HepG2 (cell line): Measurements from ENCODE around the gene MYO9A. TPM values are rescaled to one million over a fixed set of nuclear protein-coding genes. Genes with fewer than 3 reads are reported as not detected.

Experiments
- ATAC-seq: fragments of 200-7000 bp; cut with Tn5 transposase; 3 replicates; pipeline ENCODE4 v1.9.1; 2020; ENCODE audit warnings: mild to moderate bottlenecking, moderate library complexity
- BruUV-seq: library from RNA; stranded (reverse); fragments of 400-500 nt; replicated peaks from 2 replicates; lab custom pipeline; 2021; lab: Mats Ljungman, UMichigan
- CTCF ChIA-PET: fragments of 300-600 bp; formaldehyde crosslinking; extraction: SDS; loops from one replicate; lab custom pipeline; 2021; ENCODE audit warnings: low total read pairs, inconsistent platforms, low intra/inter-chr PET ratio; lab: Yijun Ruan, JAX
- POLR2A ChIA-PET: fragments of 350-600 bp; sonication (Branson Sonifier 250); formaldehyde crosslinking; loops from one replicate; lab custom pipeline; 2020; ENCODE audit warnings: antibody characterized with exemption, inconsistent platforms; lab: Yijun Ruan, JAX
- DNase-seq: peaks from one replicate; pipeline ENCODE4 v3.0.0-alpha.2; 2015; ENCODE audit warnings: low spot score
- FAIRE-seq: peaks from 3 replicates; lab custom pipeline; 2011; peaks lifted over from hg19 to GRCh38; lab: Jason Lieb, UNC
- H2AFZ ChIP-seq: one replicate; pipeline ENCODE4 v1.6.1; 2011; ENCODE audit warnings: low read length, inconsistent platforms
- H3K27ac ChIP-seq: fragments of 300-600 bp; 3 replicates; pipeline ENCODE4 v1.8.0; 2011; ENCODE audit warnings: mixed run types, mild to moderate bottlenecking, mixed read lengths, low read length, inconsistent platforms; ENCODE audit not compliant: insufficient read depth; ENCODE audit errors: extremely low read length
- H3K27me3 ChIP-seq, 2 experiments: fragments of 200-600 bp in 1 of 2; 2 replicates in 1 of 2; 3 replicates in 1 of 2; pipeline versions ENCODE4 v1.6.0 to v1.8.0; 2011; ENCODE audit warnings: low read length in 2 of 2, mild to moderate bottlenecking in 2 of 2, moderate library complexity in 2 of 2, inconsistent platforms in 1 of 2; ENCODE audit not compliant: insufficient read depth in 2 of 2, control insufficient read depth in 1 of 2
- H3K36me3 ChIP-seq, 2 experiments: fragments of 200-600 bp in 1 of 2; replicated peaks in 1 of 2; 2 replicates in 1 of 2; 3 replicates in 1 of 2; pipeline versions ENCODE4 v1.5.1 to v1.8.0; 2011; ENCODE audit warnings: low read length in 2 of 2, inconsistent platforms in 1 of 2; ENCODE audit not compliant: insufficient read depth in 2 of 2, control insufficient read depth in 1 of 2
- H3K4me1 ChIP-seq: 2 replicates; pipeline ENCODE4 v1.5.1; 2012; ENCODE audit warnings: low read length, inconsistent platforms; ENCODE audit not compliant: insufficient read depth
- H3K4me2 ChIP-seq: 2 replicates; pipeline ENCODE4 v1.6.0; 2011; ENCODE audit warnings: low read depth, low read length, inconsistent platforms
- H3K4me3 ChIP-seq, 3 experiments: fragments of 200-600 bp in 1 of 3; sonication (generic), shearing (Covaris generic) in 1 of 3; replicated peaks in 1 of 3; 2 replicates each; pipeline ENCODE4 v1.5.1; 2011 to 2016; ENCODE audit warnings: low read length in 3 of 3, inconsistent platforms in 2 of 3, low read depth in 2 of 3, mild to moderate bottlenecking in 2 of 3, control low read depth in 1 of 3, mixed read lengths in 1 of 3; ENCODE audit not compliant: insufficient read depth in 1 of 3
- H3K79me2 ChIP-seq: one replicate; pipeline ENCODE4 v1.6.1; 2011; ENCODE audit warnings: low read length, inconsistent platforms; ENCODE audit not compliant: insufficient read depth
- H3K9ac ChIP-seq: 2 replicates; pipeline ENCODE4 v1.6.0; 2011; ENCODE audit warnings: mild to moderate bottlenecking, low read depth, low read length, inconsistent platforms; ENCODE audit not compliant: insufficient read depth
- H3K9me3 ChIP-seq: 2 replicates; pipeline ENCODE4 v1.5.1; 2012; ENCODE audit warnings: mild to moderate bottlenecking, low read length
- H4K20me1 ChIP-seq: 2 replicates; pipeline ENCODE4 v1.6.0; 2011; ENCODE audit warnings: inconsistent platforms, mild to moderate bottlenecking, low read length, moderate library complexity; ENCODE audit not compliant: insufficient read depth
- ARID2 ChIP-seq: sonication (generic); formaldehyde crosslinking; IDR thresholded peaks from 2 replicates; pipeline ENCODE4 v1.8.1; 2022; ENCODE audit warnings: mild to moderate bottlenecking, missing genetic modification reagents, borderline replicate concordance
- CREM ChIP-seq, 2 experiments: sonication (generic) in 1 of 2; formaldehyde crosslinking in 1 of 2; IDR thresholded peaks; 2 replicates each; pipeline versions ENCODE4 v1.4.0 to v1.6.1; 2016 to 2020; ENCODE audit warnings: antibody characterized with exemption in 1 of 2, mild to moderate bottlenecking in 1 of 2, missing genetic modification reagents in 1 of 2
- MIER2 ChIP-seq: IDR thresholded peaks from 2 replicates; pipeline ENCODE4 v1.6.1; 2016; ENCODE audit warnings: missing biosample characterization, missing genetic modification reagents
- PHF20 ChIP-seq: sonication (generic); formaldehyde crosslinking; IDR thresholded peaks from 2 replicates; pipeline ENCODE4 v1.5.0; 2020; ENCODE audit warnings: mild to moderate bottlenecking, missing genetic modification reagents
- SMARCC2 ChIP-seq: fragments of 450-650 bp; IDR thresholded peaks from 2 replicates; pipeline ENCODE4 v1.6.1; 2017; ENCODE audit warnings: antibody characterized with exemption, mild to moderate bottlenecking
- ZBTB7A ChIP-seq: sonication (generic); formaldehyde crosslinking; IDR thresholded peaks from 2 replicates; pipeline ENCODE4 v1.8.0; 2022; ENCODE audit warnings: mild to moderate bottlenecking, missing genetic modification reagents
- ZNF703 ChIP-seq: sonication (generic); formaldehyde crosslinking; IDR thresholded peaks from 2 replicates; pipeline ENCODE4 v1.5.1; 2020; ENCODE audit warnings: missing genetic modification reagents, mild to moderate bottlenecking, moderate library complexity, borderline replicate concordance
- ZNF713 ChIP-seq: sonication (generic); formaldehyde crosslinking; IDR thresholded peaks from 2 replicates; pipeline ENCODE4 v1.4.0; 2020; ENCODE audit warnings: mild to moderate bottlenecking, missing genetic modification reagents
- WGBS: methylation state at CpG from one replicate; pipeline ENCODE4 v1.1.6; 2017; ENCODE audit warnings: low lambda C conversion rate; 5-methylcytosine and 5-hydroxymethylcytosine counted together
- in situ Hi-C: cut with HindIII; loops from 2 replicates; pipeline ENCODE4 v1.10.0; 2017; ENCODE audit warnings: low pct_unique_long_range_greater_than_20kb; ENCODE audit not compliant: extremely low pct_ligation_motif_present
- intact Hi-C: fragments of 100-400 bp; cut with micrococcal nuclease; formaldehyde crosslinking; loops from one replicate; pipeline ENCODE4 v1.10.0; 2022; ENCODE audit not compliant: unreplicated experiment
- polyA plus RNA-seq, 8 experiments: library from polyadenylated mRNA; depleted of rRNA in 3 of 8; stranded (reverse) in 7 of 8; unstranded in 1 of 8; fragments of >200 nt; fragmentation: Illumina TruSeq in 4 of 8; extraction: Trizol in 4 of 8; gene quantifications; 2 replicates each; pipeline versions ENCODE4 v1.2.1 to v1.2.3, GENCODE V29; 2011 to 2016; ENCODE audit warnings: low read depth in 4 of 8, missing spikeins in 1 of 8, mixed read lengths in 1 of 8; ENCODE audit not compliant: insufficient read depth in 1 of 8
- total RNA-seq, 5 experiments: library from RNA; depleted of rRNA; stranded (reverse); fragments of >200 nt; fragmentation: Illumina TruSeq; extraction: Trizol; gene quantifications; 2 replicates each; pipeline ENCODE4 v1.2.3, GENCODE V29; 2016; ENCODE audit warnings: low read depth in 1 of 5
- TF ChIP-seq, protein P1 (sequence below): IDR thresholded peaks from 2 replicates; pipeline ENCODE4 v1.6.1; 2016; ENCODE audit warnings: low read depth
- TF ChIP-seq, protein P2 (sequence below): sonication (generic); formaldehyde crosslinking; IDR thresholded peaks from 2 replicates; pipeline ENCODE4 v1.4.0; 2020; ENCODE audit warnings: missing genetic modification reagents
- TF ChIP-seq, protein P3 (sequence below): sonication (generic); formaldehyde crosslinking; IDR thresholded peaks from 2 replicates; pipeline ENCODE4 v1.5.1; 2020; ENCODE audit warnings: mild to moderate bottlenecking, missing genetic modification reagents, moderate library complexity
- TF ChIP-seq, protein P4 (sequence below): sonication (generic); formaldehyde crosslinking; IDR thresholded peaks from 2 replicates; pipeline ENCODE4 v1.5.1; 2020; ENCODE audit warnings: missing genetic modification reagents, mild to moderate bottlenecking, borderline replicate concordance
- TF ChIP-seq, protein P5 (sequence below), 2 experiments: sonication (generic) in 1 of 2; formaldehyde crosslinking in 1 of 2; IDR thresholded peaks; 2 replicates each; pipeline versions ENCODE4 v1.4.0 to v1.6.1; 2016 to 2020; ENCODE audit warnings: borderline replicate concordance in 1 of 2, low read depth in 1 of 2, mild to moderate bottlenecking in 1 of 2, missing genetic modification reagents in 1 of 2
- TF ChIP-seq, protein P6 (sequence below): sonication (generic); formaldehyde crosslinking; IDR thresholded peaks from 2 replicates; pipeline ENCODE4 v1.8.1; 2023; ENCODE audit warnings: missing genetic modification reagents, mild to moderate bottlenecking, borderline replicate concordance

Gene MYO9A
- total and polyA plus RNA-seq, 2 of the 13 experiments (the other 11 are each of a cell fraction or from before 2014, with no cell fraction given) = 4.8 to 15.3 TPM

DNA sequence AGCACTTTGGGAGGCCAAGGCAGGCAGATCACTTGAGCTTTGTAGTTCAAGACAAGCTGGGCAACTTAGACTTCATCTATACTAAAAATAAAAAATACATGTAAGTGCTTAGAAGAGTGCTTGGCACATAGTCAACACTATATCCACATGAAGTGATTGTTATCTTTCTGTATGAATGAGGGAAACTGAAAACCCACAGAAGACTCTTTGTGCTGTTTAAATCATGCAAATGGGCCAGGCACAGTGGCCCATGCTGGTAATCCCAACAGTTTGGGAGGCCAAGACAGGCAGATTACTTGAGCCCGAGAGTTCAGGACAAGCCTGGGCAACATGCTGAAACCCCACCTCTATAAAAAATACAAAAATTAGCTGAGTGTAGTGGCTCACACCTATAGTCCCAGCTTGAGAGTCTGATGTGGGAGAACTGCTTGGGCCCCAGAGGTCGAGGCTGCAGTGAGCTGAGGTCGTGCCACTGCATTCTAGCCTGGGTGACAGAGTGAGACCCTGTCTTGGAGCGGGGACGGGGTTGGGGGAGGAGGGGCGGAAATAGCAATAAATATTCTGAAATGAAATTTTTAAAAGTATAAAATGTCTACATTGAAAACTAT is 177.9 kb downstream of the MYO9A start:
- in situ Hi-C loops = no loop called here
- H4K20me1 ChIP-seq = no peaks in the 10 kb centered on the region
- DNase-seq (no peak), FAIRE-seq (no peak), ATAC-seq (no peak)
- BruUV-seq = no TSS peak
- no peak for TF ChIP-seq ZNF703 (CRISPR knock-in tag)
- TF ChIP-seq MIER2 (CRISPR knock-in tag) = no peak
- TF ChIP-seq, protein P1, sequence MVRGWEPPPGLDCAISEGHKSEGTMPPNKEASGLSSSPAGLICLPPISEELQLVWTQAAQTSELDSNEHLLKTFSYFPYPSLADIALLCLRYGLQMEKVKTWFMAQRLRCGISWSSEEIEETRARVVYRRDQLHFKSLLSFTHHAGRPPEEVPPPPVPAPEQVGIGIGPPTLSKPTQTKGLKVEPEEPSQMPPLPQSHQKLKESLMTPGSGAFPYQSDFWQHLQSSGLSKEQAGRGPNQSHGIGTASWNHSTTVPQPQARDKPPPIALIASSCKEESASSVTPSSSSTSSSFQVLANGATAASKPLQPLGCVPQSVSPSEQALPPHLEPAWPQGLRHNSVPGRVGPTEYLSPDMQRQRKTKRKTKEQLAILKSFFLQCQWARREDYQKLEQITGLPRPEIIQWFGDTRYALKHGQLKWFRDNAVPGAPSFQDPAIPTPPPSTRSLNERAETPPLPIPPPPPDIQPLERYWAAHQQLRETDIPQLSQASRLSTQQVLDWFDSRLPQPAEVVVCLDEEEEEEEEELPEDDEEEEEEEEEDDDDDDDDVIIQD (CRISPR knock-in tag) = no peak
- TF ChIP-seq CREM (IDR thresholded peaks at IDR 0.05) = no peak
- TF ChIP-seq CREM (CRISPR knock-in tag; IDR thresholded peaks at IDR 0.05) = no peak
- no peak for TF ChIP-seq SMARCC2
- no peak for TF ChIP-seq ZBTB7A (CRISPR knock-in tag)
- TF ChIP-seq, protein P2, sequence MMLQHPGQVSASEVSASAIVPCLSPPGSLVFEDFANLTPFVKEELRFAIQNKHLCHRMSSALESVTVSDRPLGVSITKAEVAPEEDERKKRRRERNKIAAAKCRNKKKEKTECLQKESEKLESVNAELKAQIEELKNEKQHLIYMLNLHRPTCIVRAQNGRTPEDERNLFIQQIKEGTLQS (CRISPR knock-in tag) = no peak
- TF ChIP-seq, protein P3, sequence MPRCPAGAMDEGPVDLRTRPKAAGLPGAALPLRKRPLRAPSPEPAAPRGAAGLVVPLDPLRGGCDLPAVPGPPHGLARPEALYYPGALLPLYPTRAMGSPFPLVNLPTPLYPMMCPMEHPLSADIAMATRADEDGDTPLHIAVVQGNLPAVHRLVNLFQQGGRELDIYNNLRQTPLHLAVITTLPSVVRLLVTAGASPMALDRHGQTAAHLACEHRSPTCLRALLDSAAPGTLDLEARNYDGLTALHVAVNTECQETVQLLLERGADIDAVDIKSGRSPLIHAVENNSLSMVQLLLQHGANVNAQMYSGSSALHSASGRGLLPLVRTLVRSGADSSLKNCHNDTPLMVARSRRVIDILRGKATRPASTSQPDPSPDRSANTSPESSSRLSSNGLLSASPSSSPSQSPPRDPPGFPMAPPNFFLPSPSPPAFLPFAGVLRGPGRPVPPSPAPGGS (CRISPR knock-in tag) = no peak
- TF ChIP-seq, protein P4, sequence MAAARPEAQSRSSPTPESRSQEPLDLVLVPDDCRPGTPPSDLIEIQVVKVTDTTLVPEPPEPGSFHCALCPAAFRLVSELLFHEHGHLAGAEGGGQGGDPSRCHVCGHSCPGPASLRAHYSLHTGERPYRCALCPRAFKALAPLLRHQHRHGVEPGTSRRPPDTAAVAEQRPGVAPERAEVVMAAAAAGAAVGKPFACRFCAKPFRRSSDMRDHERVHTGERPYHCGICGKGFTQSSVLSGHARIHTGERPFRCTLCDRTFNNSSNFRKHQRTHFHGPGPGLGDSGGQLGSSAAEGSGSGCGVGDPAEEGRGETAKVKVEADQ (CRISPR knock-in tag) = no peak
- no peak for TF ChIP-seq ZNF713
- TF ChIP-seq ARID2 (CRISPR knock-in tag) = no peak
- TF ChIP-seq, protein P5, sequence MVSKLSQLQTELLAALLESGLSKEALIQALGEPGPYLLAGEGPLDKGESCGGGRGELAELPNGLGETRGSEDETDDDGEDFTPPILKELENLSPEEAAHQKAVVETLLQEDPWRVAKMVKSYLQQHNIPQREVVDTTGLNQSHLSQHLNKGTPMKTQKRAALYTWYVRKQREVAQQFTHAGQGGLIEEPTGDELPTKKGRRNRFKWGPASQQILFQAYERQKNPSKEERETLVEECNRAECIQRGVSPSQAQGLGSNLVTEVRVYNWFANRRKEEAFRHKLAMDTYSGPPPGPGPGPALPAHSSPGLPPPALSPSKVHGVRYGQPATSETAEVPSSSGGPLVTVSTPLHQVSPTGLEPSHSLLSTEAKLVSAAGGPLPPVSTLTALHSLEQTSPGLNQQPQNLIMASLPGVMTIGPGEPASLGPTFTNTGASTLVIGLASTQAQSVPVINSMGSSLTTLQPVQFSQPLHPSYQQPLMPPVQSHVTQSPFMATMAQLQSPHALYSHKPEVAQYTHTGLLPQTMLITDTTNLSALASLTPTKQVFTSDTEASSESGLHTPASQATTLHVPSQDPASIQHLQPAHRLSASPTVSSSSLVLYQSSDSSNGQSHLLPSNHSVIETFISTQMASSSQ (IDR thresholded peaks at IDR 0.05; ENCODE audit: low read depth) = no peak
- TF ChIP-seq, protein P5 (CRISPR knock-in tag; IDR thresholded peaks at IDR 0.05; ENCODE audit: borderline replicate concordance) = no peak
- TF ChIP-seq PHF20 (CRISPR knock-in tag) = no peak
- TF ChIP-seq, protein P6, sequence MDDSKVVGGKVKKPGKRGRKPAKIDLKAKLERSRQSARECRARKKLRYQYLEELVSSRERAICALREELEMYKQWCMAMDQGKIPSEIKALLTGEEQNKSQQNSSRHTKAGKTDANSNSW (CRISPR knock-in tag) = no peak
- CTCF ChIA-PET = no interaction called here
- intact Hi-C loops = no loop called here
- no peaks in the 10 kb centered on the region for H3K79me2 ChIP-seq
- no peak overlapping the region for H3K27ac ChIP-seq
- H3K4me3 ChIP-seq = no peak overlapping the region
- no peak overlapping the region for H2AFZ ChIP-seq
- no peak overlapping the region for H3K9ac ChIP-seq
- H3K27me3 ChIP-seq = no peaks in the 10 kb centered on the region
- no peaks in the 10 kb centered on the region for H3K36me3 ChIP-seq
- H3K4me2 ChIP-seq = no peak overlapping the region
- H3K9me3 ChIP-seq = no peaks in the 10 kb centered on the region
- H3K4me1 ChIP-seq = no peaks in the 10 kb centered on the region
- WGBS = 92% methylated on average over 6 of the region's 6 CpGs
- POLR2A ChIA-PET = no interaction called here
